MCF 10A (cell line): ENCODE measurements around the gene ADK. TPM values are rescaled to one million over a fixed set of nuclear protein-coding genes. Genes with fewer than 3 reads are reported as not detected.

Source experiments
- BruUV-seq: library from RNA; stranded (reverse); fragments of 400-500 nt; replicated peaks from 2 replicates; lab custom pipeline; 2021; lab: Mats Ljungman, UMichigan
- CTCF ChIA-PET: fragments of 300-600 bp; sonication (Branson Sonifier 250); formaldehyde crosslinking; extraction: SDS; loops from one replicate; lab custom pipeline; 2021; ENCODE audit warnings: antibody characterized with exemption, inconsistent platforms; lab: Yijun Ruan, JAX
- POLR2A ChIA-PET: fragments of 300-600, 350-650 bp; sonication (Branson Sonifier 250); formaldehyde crosslinking; extraction: SDS; loops from one replicate; lab custom pipeline; 2020; ENCODE audit warnings: antibody characterized with exemption, inconsistent platforms; lab: Yijun Ruan, JAX
- DNase-seq: peaks from one replicate; pipeline ENCODE4 v3.0.0-alpha.2; 2018; ENCODE audit not compliant: unreplicated experiment
- H3K27ac Mint-ChIP-seq: one replicate; pipeline ENCODE4 v1.8.0; 2022; ENCODE audit warnings: mild to moderate bottlenecking, low read depth, mixed read lengths; ENCODE audit not compliant: unreplicated experiment
- H3K27me3 Mint-ChIP-seq: one replicate; pipeline ENCODE4 v1.8.0; 2022; ENCODE audit warnings: mixed read lengths; ENCODE audit not compliant: insufficient read depth, unreplicated experiment
- H3K36me3 Mint-ChIP-seq: one replicate; pipeline ENCODE4 v1.8.0; 2022; ENCODE audit warnings: mild to moderate bottlenecking, moderate library complexity, mixed read lengths; ENCODE audit not compliant: insufficient read depth, unreplicated experiment
- H3K4me1 Mint-ChIP-seq: one replicate; pipeline ENCODE4 v1.8.0; 2022; ENCODE audit warnings: mixed read lengths; ENCODE audit not compliant: insufficient read depth, unreplicated experiment
- H3K4me3 Mint-ChIP-seq: one replicate; pipeline ENCODE4 v1.8.0; 2022; ENCODE audit warnings: mild to moderate bottlenecking, moderate library complexity, mixed read lengths; ENCODE audit not compliant: unreplicated experiment
- H3K9me3 Mint-ChIP-seq: one replicate; pipeline ENCODE4 v1.8.0; 2022; ENCODE audit warnings: mixed read lengths; ENCODE audit not compliant: unreplicated experiment
- CTCF ChIP-seq: fragments of 200-600 bp; IDR thresholded peaks from one replicate; pipeline ENCODE4 v1.8.0; 2022; ENCODE audit warnings: antibody characterized with exemption, mild to moderate bottlenecking; ENCODE audit not compliant: unreplicated experiment
- intact Hi-C: fragments of 100-400 bp; cut with micrococcal nuclease; formaldehyde crosslinking; loops from 2 replicates; pipeline ENCODE4 v1.14.1; 2022
- total RNA-seq: library from RNA; stranded (reverse); gene quantifications from 2 replicates; pipeline ENCODE4 v1.2.3, GENCODE V29; 2022

Gene ADK
- total RNA-seq, 1 experiment from 2014 or later, result 98.6 TPM

DNA sequence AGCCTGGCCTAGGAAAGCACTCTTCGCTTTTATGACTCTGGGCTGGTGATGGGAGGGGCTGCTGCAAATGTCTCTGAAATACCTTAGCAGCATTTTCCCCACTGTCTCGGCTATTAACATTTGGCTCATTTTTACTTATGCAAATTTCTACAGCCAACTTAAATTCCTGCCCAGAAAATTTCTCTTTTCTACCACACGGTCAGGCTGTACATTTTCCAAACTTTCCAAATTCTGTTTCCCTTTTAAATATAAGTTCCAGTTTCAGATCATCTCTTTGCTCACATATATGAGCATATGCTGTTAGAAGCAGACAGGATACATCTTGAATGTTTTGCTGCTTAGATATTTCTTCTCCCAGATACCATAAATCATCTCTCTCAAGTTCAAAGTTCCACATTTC is 332.3 kb downstream of the ADK start:
- H3K27ac Mint-ChIP-seq, result peak overlapping the region; percentile 49
- no TSS peak for BruUV-seq
- POLR2A ChIA-PET, result interaction anchor here (0.7 kb wide), 1 partner anchor 17 kb away, joined by 3 read pairs; no protein-coding TSS in a partner anchor
- TF ChIP-seq CTCF, result no peak
- intact Hi-C loops, result no loop called here
- H3K36me3 Mint-ChIP-seq, result no peaks in the 10 kb centered on the region
- no peak for DNase-seq
- peaks cover 9% of the 10 kb centered on the region for H3K9me3 Mint-ChIP-seq
- no peak overlapping the region for H3K4me3 Mint-ChIP-seq
- no peaks in the 10 kb centered on the region for H3K27me3 Mint-ChIP-seq
- H3K4me1 Mint-ChIP-seq, result peaks cover 6% of the 10 kb centered on the region
- CTCF ChIA-PET, result no interaction called here

DNA sequence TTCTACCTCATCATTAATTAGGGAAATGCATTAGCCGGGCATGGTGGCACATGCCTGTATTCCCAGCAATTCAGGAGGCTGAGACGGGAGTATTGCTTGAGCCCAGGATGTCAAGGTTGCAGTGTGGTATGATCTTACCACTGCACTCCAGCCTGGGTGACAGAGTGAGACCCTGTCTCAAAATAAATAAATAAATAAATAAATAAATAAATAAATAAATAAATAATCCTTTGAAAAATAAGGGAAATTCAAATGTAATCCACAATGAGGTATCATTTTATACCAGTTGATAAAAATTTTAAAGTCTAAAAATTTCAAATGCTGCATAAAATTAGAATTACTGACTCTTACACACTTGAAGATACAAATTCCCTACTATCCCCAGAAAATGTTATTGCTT is 334.3 kb downstream of the ADK start:
- no TSS peak for BruUV-seq
- Mint-ChIP-seq H3K4me3 (no peak overlapping the region), H3K27me3 (no peaks in the 10 kb centered on the region), H3K36me3 (no peaks in the 10 kb centered on the region), H3K9me3 (peaks cover 9% of the 10 kb centered on the region), H3K4me1 (peaks cover 13% of the 10 kb centered on the region), H3K27ac (no peak overlapping the region)
- intact Hi-C loops, result no loop called here
- no peak for DNase-seq
- POLR2A ChIA-PET, result no interaction called here
- CTCF ChIA-PET, result no interaction called here
- no peak for TF ChIP-seq CTCF

GRCh38 chr10:74486659-74487058 is 335.6 kb downstream of the ADK start:
- Mint-ChIP-seq H3K27ac (peak overlapping the region; percentile 42), H3K27me3 (no peaks in the 10 kb centered on the region), H3K4me3 (no peak overlapping the region), H3K36me3 (no peaks in the 10 kb centered on the region), H3K4me1 (peaks cover 7% of the 10 kb centered on the region), H3K9me3 (peaks cover 9% of the 10 kb centered on the region)
- TF ChIP-seq CTCF, result no peak
- BruUV-seq, result no TSS peak
- ChIA-PET CTCF (interaction anchor here (0.7 kb wide), 1 partner anchor 210 kb away, joined by 3 read pairs; no protein-coding TSS in a partner anchor), POLR2A (interaction anchor here (0.7 to 0.9 kb wide), 3 partner anchors 38 to 560 kb away, joined by 3 to 4 read pairs (median 4); no protein-coding TSS in a partner anchor)
- no peak for DNase-seq
- intact Hi-C loops, result no loop called here

DNA sequence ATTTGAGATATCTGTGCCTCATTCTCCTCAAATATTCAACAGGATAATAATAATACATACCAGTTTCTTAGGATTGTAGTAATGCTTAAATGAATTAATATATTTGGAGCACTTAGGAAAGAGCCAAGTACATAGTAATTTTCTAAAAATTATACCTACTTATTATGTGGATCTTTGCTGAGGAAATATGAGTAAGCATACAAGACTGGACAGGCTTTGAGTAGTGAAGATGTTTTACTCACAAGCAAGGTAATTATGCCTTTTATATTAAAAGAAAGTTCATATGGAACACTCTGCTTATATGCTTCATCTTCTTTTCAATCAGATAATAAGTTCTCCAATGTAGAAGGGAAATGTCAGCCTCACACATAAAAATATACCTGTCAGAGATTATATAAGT is 337.9 kb downstream of the ADK start:
- intact Hi-C loops, result no loop called here
- POLR2A ChIA-PET, result no interaction called here
- Mint-ChIP-seq H3K4me3 (no peak overlapping the region), H3K9me3 (peaks cover 2% of the 10 kb centered on the region), H3K27me3 (no peaks in the 10 kb centered on the region), H3K36me3 (no peaks in the 10 kb centered on the region), H3K4me1 (peaks cover 7% of the 10 kb centered on the region), H3K27ac (peak overlapping the region; percentile 22)
- BruUV-seq, result no TSS peak
- TF ChIP-seq CTCF, result no peak
- DNase-seq, result no peak
- CTCF ChIA-PET, result no interaction called here
